MG63 (cell line): ENCODE results near the gene SLC17A3. TPM values are rescaled to one million over a fixed set of nuclear protein-coding genes. Genes with fewer than 3 reads are reported as not detected.

Experiments
- DNase-seq: peaks from one replicate; pipeline ENCODE4 v3.0.0-alpha.2; 2020
- H3K27me3 ChIP-seq: fragments of 250-450 bp; sonication (Bioruptor Pico); 2 replicates; pipeline ENCODE4 v1.5.1; 2020; ENCODE audit warnings: mild to moderate bottlenecking, moderate library complexity
- H3K36me3 ChIP-seq: fragments of 250-450 bp; sonication (Bioruptor Pico); 2 replicates; pipeline ENCODE4 v1.5.1; 2020; ENCODE audit warnings: mild to moderate bottlenecking, moderate library complexity
- H3K4me3 ChIP-seq: fragments of 250-450 bp; sonication (Bioruptor Pico); 2 replicates; pipeline ENCODE4 v1.5.1; 2020; ENCODE audit warnings: mild to moderate bottlenecking, moderate library complexity
- H3K9me3 ChIP-seq: fragments of 250-450 bp; sonication (Bioruptor Pico); 2 replicates; pipeline ENCODE4 v1.5.1; 2020; ENCODE audit warnings: mild to moderate bottlenecking, moderate library complexity
- total RNA-seq: library from RNA; depleted of rRNA; stranded (reverse); fragments of >200 nt; shearing (Covaris generic); gene quantifications from 2 replicates; pipeline ENCODE4 v1.2.3, GENCODE V29; 2014; ENCODE audit warnings: low replicate concordance; rRNA removed

Gene SLC17A3
- total RNA-seq = 0.86 TPM in 1 of 2 replicates, not detected in the other

- Histone ChIP-seq H3K4me3 (no peak within 1 kb of the TSS), H3K9me3 (no peaks in the 10 kb centered on the region), H3K27me3 (no peaks in the 10 kb centered on the region)
Observed at GRCh38 chr6:25874118-25874517, at the start of gene SLC17A3. Gene SLC17A3, minus strand, starts transcription at chr6:25874243. Its CDS starts 5,856 bp downstream, at chr6:25868387.

GRCh38 chr6:25922301-25922700, 48.3 kb upstream of the SLC17A3 start:
- Histone ChIP-seq H3K27me3 (no peaks in the 10 kb centered on the region), H3K9me3 (no peaks in the 10 kb centered on the region), H3K4me3 (no peak overlapping the region), H3K36me3 (no peaks in the 10 kb centered on the region)
- peak; percentile 18 for DNase-seq

More at GRCh38 chr6:25874118-25874517, at the start of gene SLC17A3:
- no peak for DNase-seq
- no peaks in the 10 kb centered on the region for H3K36me3 ChIP-seq

- H3K4me3 ChIP-seq = no peak overlapping the region
- no peaks in the 10 kb centered on the region for H3K9me3 ChIP-seq
- no peak for DNase-seq
- H3K36me3 ChIP-seq = no peaks in the 10 kb centered on the region
- H3K27me3 ChIP-seq = no peaks in the 10 kb centered on the region
Observed at GRCh38 chr6:25921525-25922203, 47.6 kb upstream of the SLC17A3 start.

- H3K4me3 ChIP-seq = no peak overlapping the region
- no peaks in the 10 kb centered on the region for H3K9me3 ChIP-seq
- no peaks in the 10 kb centered on the region for H3K36me3 ChIP-seq
- H3K27me3 ChIP-seq = no peaks in the 10 kb centered on the region
- DNase-seq = no peak
Observed at GRCh38 chr6:25919657-25920056, 45.6 kb upstream of the SLC17A3 start.

- no peak for DNase-seq
- no peak overlapping the region for H3K4me3 ChIP-seq
- no peaks in the 10 kb centered on the region for H3K9me3 ChIP-seq
- H3K27me3 ChIP-seq = no peaks in the 10 kb centered on the region
- no peaks in the 10 kb centered on the region for H3K36me3 ChIP-seq
Observed at GRCh38 chr6:25918083-25918683, 44.1 kb upstream of the SLC17A3 start.

GRCh38 chr6:25916789-25917490, 42.9 kb upstream of the SLC17A3 start:
- Histone ChIP-seq H3K4me3 (no peak overlapping the region), H3K27me3 (no peaks in the 10 kb centered on the region), H3K9me3 (no peaks in the 10 kb centered on the region), H3K36me3 (no peaks in the 10 kb centered on the region)
- no peak for DNase-seq

GRCh38 chr6:25916330-25916729, 42.3 kb upstream of the SLC17A3 start:
- no peak overlapping the region for H3K4me3 ChIP-seq
- no peaks in the 10 kb centered on the region for H3K27me3 ChIP-seq
- no peaks in the 10 kb centered on the region for H3K36me3 ChIP-seq
- DNase-seq = no peak
- no peaks in the 10 kb centered on the region for H3K9me3 ChIP-seq

- H3K4me3 ChIP-seq = no peak overlapping the region
- no peaks in the 10 kb centered on the region for H3K9me3 ChIP-seq
- no peak for DNase-seq
- no peaks in the 10 kb centered on the region for H3K36me3 ChIP-seq
- no peaks in the 10 kb centered on the region for H3K27me3 ChIP-seq
Observed at GRCh38 chr6:25913741-25914140, 39.7 kb upstream of the SLC17A3 start.

- Histone ChIP-seq H3K27me3 (no peaks in the 10 kb centered on the region), H3K36me3 (no peaks in the 10 kb centered on the region), H3K4me3 (no peak overlapping the region), H3K9me3 (no peaks in the 10 kb centered on the region)
- no peak for DNase-seq
Observed at GRCh38 chr6:25911351-25911750, 37.3 kb upstream of the SLC17A3 start.

GRCh38 chr6:25907475-25908014, 33.5 kb upstream of the SLC17A3 start:
- no peak for DNase-seq
- no peaks in the 10 kb centered on the region for H3K9me3 ChIP-seq
- H3K27me3 ChIP-seq = no peaks in the 10 kb centered on the region
- H3K4me3 ChIP-seq = no peak overlapping the region
- no peaks in the 10 kb centered on the region for H3K36me3 ChIP-seq

- DNase-seq = no peak
- no peaks in the 10 kb centered on the region for H3K36me3 ChIP-seq
- H3K9me3 ChIP-seq = no peaks in the 10 kb centered on the region
- no peaks in the 10 kb centered on the region for H3K27me3 ChIP-seq
- no peak overlapping the region for H3K4me3 ChIP-seq
Observed at GRCh38 chr6:25903467-25904099, 29.5 kb upstream of the SLC17A3 start.

- Histone ChIP-seq H3K9me3 (no peaks in the 10 kb centered on the region), H3K36me3 (no peaks in the 10 kb centered on the region), H3K4me3 (no peak overlapping the region), H3K27me3 (no peaks in the 10 kb centered on the region)
- no peak for DNase-seq
Observed at GRCh38 chr6:25902071-25902470, 28.0 kb upstream of the SLC17A3 start.

- DNase-seq = no peak
- Histone ChIP-seq H3K4me3 (no peak overlapping the region), H3K36me3 (no peaks in the 10 kb centered on the region), H3K27me3 (no peaks in the 10 kb centered on the region), H3K9me3 (no peaks in the 10 kb centered on the region)
Observed at GRCh38 chr6:25900843-25901242, 26.8 kb upstream of the SLC17A3 start.

GRCh38 chr6:25899580-25900408, 25.8 kb upstream of the SLC17A3 start:
- Histone ChIP-seq H3K9me3 (no peaks in the 10 kb centered on the region), H3K36me3 (no peaks in the 10 kb centered on the region), H3K27me3 (no peaks in the 10 kb centered on the region), H3K4me3 (no peak overlapping the region)
- DNase-seq = no peak

- H3K9me3 ChIP-seq = no peaks in the 10 kb centered on the region
- no peak for DNase-seq
- no peaks in the 10 kb centered on the region for H3K27me3 ChIP-seq
- no peaks in the 10 kb centered on the region for H3K36me3 ChIP-seq
- H3K4me3 ChIP-seq = no peak overlapping the region
Observed at GRCh38 chr6:25899123-25899522, 25.1 kb upstream of the SLC17A3 start.

GRCh38 chr6:25898289-25898977, 24.4 kb upstream of the SLC17A3 start:
- Histone ChIP-seq H3K9me3 (no peaks in the 10 kb centered on the region), H3K4me3 (no peak overlapping the region), H3K36me3 (no peaks in the 10 kb centered on the region), H3K27me3 (no peaks in the 10 kb centered on the region)
- DNase-seq = no peak
